ENCODE data around the gene LMNTD2.

LMNTD2 gene

DNA sequence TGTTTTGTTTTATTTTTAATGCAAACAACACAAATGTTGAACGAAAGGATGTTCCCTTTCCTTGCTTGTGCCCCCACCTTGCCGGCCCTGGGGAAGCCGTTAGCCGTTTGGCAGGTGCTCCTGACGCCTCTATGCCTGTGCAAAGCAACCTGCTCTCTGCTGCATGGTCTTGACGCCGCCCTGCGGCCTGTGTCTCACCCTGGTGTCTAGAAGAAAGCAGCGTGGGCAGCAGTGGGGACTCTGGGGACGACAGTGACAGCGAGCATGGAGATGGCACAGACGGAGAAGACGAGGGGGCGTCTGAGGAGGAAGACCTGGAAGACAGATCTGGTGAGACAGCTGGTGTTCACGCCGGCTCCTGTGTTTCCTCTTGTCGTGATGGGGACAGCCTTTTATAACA, 21.2 kb upstream of the LMNTD2 start:
- H3K9me3 ChIP-seq: no peaks in the 10 kb centered on the region
- H3K4me3 ChIP-seq (ENCODE audit: low read depth, low read length): no peak overlapping the region
- no peaks in the 10 kb centered on the region for H3K27me3 ChIP-seq
- H3K4me1 ChIP-seq: no peaks in the 10 kb centered on the region
- TF ChIP-seq, protein P1, sequence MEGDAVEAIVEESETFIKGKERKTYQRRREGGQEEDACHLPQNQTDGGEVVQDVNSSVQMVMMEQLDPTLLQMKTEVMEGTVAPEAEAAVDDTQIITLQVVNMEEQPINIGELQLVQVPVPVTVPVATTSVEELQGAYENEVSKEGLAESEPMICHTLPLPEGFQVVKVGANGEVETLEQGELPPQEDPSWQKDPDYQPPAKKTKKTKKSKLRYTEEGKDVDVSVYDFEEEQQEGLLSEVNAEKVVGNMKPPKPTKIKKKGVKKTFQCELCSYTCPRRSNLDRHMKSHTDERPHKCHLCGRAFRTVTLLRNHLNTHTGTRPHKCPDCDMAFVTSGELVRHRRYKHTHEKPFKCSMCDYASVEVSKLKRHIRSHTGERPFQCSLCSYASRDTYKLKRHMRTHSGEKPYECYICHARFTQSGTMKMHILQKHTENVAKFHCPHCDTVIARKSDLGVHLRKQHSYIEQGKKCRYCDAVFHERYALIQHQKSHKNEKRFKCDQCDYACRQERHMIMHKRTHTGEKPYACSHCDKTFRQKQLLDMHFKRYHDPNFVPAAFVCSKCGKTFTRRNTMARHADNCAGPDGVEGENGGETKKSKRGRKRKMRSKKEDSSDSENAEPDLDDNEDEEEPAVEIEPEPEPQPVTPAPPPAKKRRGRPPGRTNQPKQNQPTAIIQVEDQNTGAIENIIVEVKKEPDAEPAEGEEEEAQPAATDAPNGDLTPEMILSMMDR (IDR thresholded peaks at IDR 0.05; ENCODE audit: low read depth, low read length): no peak
- no peak for DNase-seq
- H3K36me3 ChIP-seq: peaks cover 6% of the 10 kb centered on the region; the same call in 1 of the 2 replicates

DNA sequence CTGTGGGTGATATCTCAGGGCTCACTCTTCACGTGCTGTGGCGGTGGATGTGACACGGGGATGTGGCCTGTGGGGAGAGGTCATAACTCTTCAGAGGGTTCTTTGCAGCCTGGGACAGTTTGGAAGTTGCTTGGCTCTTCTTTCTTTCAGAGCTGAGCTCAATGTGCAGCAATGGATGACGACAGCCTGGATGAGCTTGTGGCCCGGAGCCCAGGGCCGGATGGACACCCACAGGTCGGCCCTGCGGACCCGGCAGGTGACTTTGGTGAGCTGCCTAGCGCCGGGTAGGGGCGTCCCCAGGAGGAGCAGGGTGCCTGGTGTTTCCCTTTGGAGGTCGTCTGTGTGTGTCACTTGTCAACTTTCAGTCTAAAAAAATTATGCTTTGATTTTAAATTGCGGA, 20.8 kb upstream of the LMNTD2 start:
- H3K4me3 ChIP-seq (ENCODE audit: low read depth, low read length): no peak overlapping the region
- TF ChIP-seq, protein P1 (IDR thresholded peaks at IDR 0.05; ENCODE audit: low read depth, low read length): no peak
- DNase-seq: no peak
- peaks cover 6% of the 10 kb centered on the region; the same call in 1 of the 2 replicates for H3K36me3 ChIP-seq
- H3K4me1 ChIP-seq: no peaks in the 10 kb centered on the region
- H3K9me3 ChIP-seq: no peaks in the 10 kb centered on the region
- H3K27me3 ChIP-seq: no peaks in the 10 kb centered on the region

DNA sequence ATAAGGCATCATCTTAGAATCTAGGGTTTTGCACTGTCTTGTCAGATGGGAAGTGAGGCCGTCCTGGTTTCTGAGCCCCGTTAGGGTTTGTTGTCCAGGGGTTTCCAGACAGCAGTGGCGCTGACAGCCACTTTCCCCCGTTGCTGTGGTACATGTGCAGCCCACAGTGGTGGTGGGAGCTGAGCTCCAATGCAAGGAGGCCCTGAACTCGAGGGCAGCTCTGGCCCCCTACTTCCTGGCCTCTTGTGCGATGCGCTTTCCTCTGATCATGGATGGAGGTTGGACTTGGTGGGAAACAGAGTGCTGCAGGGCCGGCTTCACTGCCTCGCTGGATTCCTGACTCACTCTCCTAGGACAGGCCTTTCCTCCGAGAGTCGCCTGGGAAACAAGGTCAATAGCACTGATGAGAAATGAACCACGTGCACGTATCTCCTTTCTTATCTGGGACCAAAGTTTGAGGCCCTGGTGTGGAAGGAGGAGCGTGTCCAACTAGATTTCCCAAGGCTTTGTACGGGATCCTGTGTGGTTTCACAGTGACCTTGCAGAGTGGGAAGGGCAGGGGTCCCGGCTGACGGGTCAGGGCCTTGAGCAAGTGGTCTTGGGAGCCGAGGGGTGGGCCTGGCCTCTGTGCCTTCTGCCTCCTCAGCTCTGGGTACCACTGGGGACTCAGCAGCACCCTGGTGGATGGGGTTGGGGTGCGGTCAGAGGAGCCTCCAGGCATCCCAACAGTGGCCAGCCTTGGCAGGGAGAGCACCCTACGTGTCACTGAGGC, 19.5 kb upstream of the LMNTD2 start:
- no peak overlapping the region for H3K4me3 ChIP-seq (ENCODE audit: low read depth, low read length)
- no peaks in the 10 kb centered on the region; the same call in 1 of the 2 replicates for H3K27me3 ChIP-seq
- DNase-seq: no peak
- TF ChIP-seq, protein P1 (IDR thresholded peaks at IDR 0.05; ENCODE audit: low read depth, low read length): no peak
- 0 out of 2 replicates have a peak, but pooled peaks cover 6% of the 10 kb centered on the region for H3K36me3 ChIP-seq
- H3K4me1 ChIP-seq: no peaks in the 10 kb centered on the region
- H3K9me3 ChIP-seq: no peaks in the 10 kb centered on the region

DNA sequence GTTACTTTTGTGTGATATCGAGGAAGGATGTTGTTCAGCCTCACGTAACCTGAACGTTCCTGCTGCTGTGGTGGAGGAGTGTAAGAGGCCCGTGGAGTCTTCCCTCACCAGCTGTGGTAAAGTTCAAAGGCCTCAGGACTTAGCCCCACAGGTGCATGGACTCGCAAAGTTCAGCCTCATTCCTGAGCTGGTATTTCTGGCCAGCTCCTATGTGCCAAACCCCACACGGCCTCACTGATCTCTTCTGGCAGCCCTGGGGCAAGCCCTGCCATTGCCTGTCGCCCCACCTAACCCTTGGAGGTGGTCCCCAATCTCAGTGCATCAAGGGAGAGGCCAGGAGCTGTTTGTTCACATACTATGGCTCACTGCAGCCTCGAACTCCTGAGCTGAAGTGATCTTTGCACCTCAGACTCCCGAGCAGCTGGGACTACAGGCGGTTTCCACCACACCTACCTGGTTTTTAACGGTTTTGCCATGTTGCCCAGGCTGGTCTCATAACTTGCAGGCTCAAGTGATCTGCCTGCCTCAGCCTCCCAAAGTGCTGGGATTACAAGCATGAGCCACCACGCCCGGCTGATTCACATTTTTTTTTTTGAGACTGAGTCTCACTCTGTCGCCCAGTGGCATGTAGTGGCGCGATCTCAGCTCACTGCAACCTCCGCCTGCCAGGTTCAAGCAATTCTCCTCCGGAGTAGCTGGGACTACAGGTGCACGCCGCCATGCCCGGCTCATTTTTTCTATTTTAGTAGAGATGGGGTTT, 17.9 kb upstream of the LMNTD2 start:
- H3K9me3 ChIP-seq: no peaks in the 10 kb centered on the region
- no peaks in the 10 kb centered on the region; the same call in 1 of the 2 replicates for H3K27me3 ChIP-seq
- H3K4me3 ChIP-seq (ENCODE audit: low read depth, low read length): peak overlapping the region; percentile 86; the same call in 1 of the 2 replicates
- TF ChIP-seq, protein P1 (IDR thresholded peaks at IDR 0.05; ENCODE audit: low read depth, low read length): no peak
- no peak for DNase-seq
- H3K36me3 ChIP-seq: 0 out of 2 replicates have a peak, but pooled peaks cover 1% of the 10 kb centered on the region
- no peaks in the 10 kb centered on the region for H3K4me1 ChIP-seq

DNA sequence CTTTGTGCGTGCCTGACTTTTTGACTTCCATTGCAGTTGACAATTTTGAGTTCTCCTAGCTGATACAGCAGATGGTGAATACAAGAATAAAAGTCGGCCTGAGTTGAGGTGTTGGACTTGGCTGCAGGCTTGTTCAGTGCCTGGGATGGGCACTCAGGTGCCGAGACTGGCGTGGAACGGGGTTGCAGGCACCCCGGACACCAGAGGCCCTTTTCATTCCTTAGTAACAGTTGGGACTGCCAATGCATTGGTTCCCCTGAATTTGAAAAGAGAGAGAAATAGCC, 17.0 kb upstream of the LMNTD2 start:
- TF ChIP-seq, protein P1 (IDR thresholded peaks at IDR 0.05; ENCODE audit: low read depth, low read length): no peak
- no peaks in the 10 kb centered on the region for H3K4me1 ChIP-seq
- H3K36me3 ChIP-seq: no peaks in the 10 kb centered on the region
- H3K9me3 ChIP-seq: no peaks in the 10 kb centered on the region
- DNase-seq: no peak
- H3K27me3 ChIP-seq: no peaks in the 10 kb centered on the region; the same call in 1 of the 2 replicates
- peak overlapping the region; percentile 86 for H3K4me3 ChIP-seq (ENCODE audit: low read depth, low read length)

Measured in BE2C (cell line).